Chondrocyte (in vitro differentiated cells): Measurements from ENCODE around the gene XRCC5. TPM values are rescaled to one million over a fixed set of nuclear protein-coding genes. Genes with fewer than 3 reads are reported as not detected.

Experiments
- DNase-seq: peaks from one replicate; pipeline ENCODE4 v3.0.0; 2021; ENCODE audit warnings: mixed read lengths, low spot score
- H3K27ac Mint-ChIP-seq: one replicate; pipeline ENCODE4 v1.8.0; 2021; ENCODE audit warnings: mild to moderate bottlenecking, moderate library complexity, mixed read lengths; ENCODE audit not compliant: unreplicated experiment
- H3K27me3 Mint-ChIP-seq: 2 replicates; pipeline ENCODE4 v1.8.0; 2021; ENCODE audit warnings: low read depth, mixed read lengths
- H3K36me3 Mint-ChIP-seq: 2 replicates; pipeline ENCODE4 v1.8.0; 2021; ENCODE audit warnings: low read depth, mixed read lengths
- H3K4me1 Mint-ChIP-seq: 2 replicates; pipeline ENCODE4 v1.8.0; 2021; ENCODE audit warnings: low read depth, mild to moderate bottlenecking, mixed read lengths
- H3K4me3 Mint-ChIP-seq: one replicate; pipeline ENCODE4 v1.8.0; 2021; ENCODE audit warnings: mild to moderate bottlenecking, moderate library complexity, mixed read lengths; ENCODE audit not compliant: unreplicated experiment
- H3K9me3 Mint-ChIP-seq: 2 replicates; pipeline ENCODE4 v1.8.0; 2021; ENCODE audit warnings: low read depth, mixed read lengths
- CTCF ChIP-seq: fragments of 200-600 bp; sonication (generic); IDR thresholded peaks from 2 replicates; pipeline ENCODE4 v1.5.0; 2021; ENCODE audit warnings: antibody characterized with exemption, mild to moderate bottlenecking, moderate library complexity
- total RNA-seq: library from RNA; stranded (reverse); gene quantifications from 3 replicates; pipeline ENCODE4 v1.2.1, GENCODE V29; 2021

Gene XRCC5
- total RNA-seq, 1 donor from 2014 or later, result 154 TPM

DNA sequence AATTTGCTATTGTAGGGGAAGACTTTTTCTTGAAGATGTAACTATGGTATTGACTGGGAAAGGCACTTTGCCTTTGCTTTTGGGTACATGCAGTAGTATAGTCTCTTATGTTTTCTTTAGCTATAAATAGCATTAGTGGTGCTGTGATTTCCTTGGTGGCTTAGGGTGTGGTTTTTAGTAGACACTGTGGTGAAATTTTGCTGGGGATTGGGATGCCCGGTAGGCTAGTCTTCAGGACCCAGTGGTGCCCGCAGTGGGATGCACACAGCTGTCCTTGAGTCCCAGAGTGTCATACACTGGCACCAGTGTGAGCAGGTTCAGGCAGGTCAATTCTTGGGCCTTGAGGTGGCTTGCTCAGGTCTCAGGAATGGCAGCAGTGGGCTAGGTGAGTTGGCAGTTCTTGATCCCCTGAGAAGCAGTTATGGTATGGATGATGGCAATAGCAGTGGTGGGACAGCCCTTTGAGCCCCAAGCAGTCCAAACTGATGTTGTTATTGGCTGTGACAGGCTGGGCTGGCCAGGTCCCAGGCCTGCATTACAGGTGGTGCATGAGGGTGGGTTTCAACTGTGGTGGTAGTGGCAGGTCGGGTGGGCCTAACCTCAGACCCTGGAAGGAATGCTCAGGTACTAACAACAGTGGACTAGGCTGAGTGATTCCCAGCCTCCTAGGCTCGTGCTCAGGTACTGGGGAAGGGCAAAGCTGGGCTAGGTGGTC, 124.3 kb downstream of the XRCC5 start:
- TF ChIP-seq CTCF, result no peak
- Mint-ChIP-seq H3K4me3 (no peak overlapping the region), H3K27me3 (no peaks in the 10 kb centered on the region), H3K27ac (no peak overlapping the region), H3K4me1 (no peaks in the 10 kb centered on the region), H3K36me3 (peaks cover 18% of the 10 kb centered on the region), H3K9me3 (peaks cover 27% of the 10 kb centered on the region)
- no peak for DNase-seq

DNA sequence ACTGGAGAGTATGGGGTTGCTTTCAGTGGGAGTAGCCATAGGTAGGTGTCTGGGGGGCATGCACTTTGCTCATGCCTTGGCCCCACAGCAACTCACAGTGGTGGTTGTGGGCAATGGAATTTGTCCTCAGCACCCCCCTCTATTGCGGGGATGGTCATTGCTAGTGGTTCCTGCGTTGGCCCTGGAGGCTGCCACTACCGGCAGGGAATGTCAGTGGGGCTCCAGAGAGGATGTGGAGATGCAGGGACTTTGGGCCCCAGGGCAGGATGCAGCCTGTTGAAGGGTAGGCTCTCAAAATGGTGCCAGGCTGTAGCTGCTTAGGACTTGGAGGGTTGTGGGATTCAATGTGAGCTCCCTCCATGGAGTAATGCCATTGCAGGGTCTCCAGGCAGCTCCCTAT, 125.0 kb downstream of the XRCC5 start:
- Mint-ChIP-seq H3K9me3 (peaks cover 25% of the 10 kb centered on the region), H3K27ac (no peak overlapping the region), H3K36me3 (peaks cover 16% of the 10 kb centered on the region), H3K4me3 (no peak overlapping the region), H3K27me3 (no peaks in the 10 kb centered on the region), H3K4me1 (no peaks in the 10 kb centered on the region)
- TF ChIP-seq CTCF, result no peak
- DNase-seq, result no peak

- no peak for TF ChIP-seq CTCF
- Mint-ChIP-seq H3K4me1 (no peaks in the 10 kb centered on the region), H3K36me3 (peaks cover 12% of the 10 kb centered on the region), H3K9me3 (peaks cover 20% of the 10 kb centered on the region), H3K27me3 (no peaks in the 10 kb centered on the region), H3K27ac (no peak overlapping the region), H3K4me3 (no peak overlapping the region)
- no peak for DNase-seq
Measured at GRCh38 chr2:216235462-216235861, 126.3 kb downstream of the XRCC5 start.

DNA sequence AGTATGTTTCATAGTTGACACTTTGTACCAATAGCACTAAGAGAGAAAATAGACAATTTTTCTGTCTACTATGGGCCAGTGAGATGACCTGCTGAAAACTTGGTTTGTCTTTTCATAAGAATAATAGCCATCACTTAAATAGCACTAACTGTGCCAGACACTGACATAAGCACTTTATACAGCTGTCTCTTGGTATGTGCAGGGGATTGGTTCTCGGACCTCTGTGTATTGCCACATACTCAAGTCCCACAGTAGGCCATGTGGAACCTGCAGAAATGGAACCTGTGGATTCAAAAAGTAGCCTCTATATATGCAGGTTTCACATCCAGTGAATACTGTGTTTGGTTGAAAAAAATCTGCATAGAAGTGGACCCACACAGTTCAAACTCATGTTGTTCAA, 126.7 kb downstream of the XRCC5 start:
- H3K36me3 Mint-ChIP-seq, result peaks cover 11% of the 10 kb centered on the region

DNA sequence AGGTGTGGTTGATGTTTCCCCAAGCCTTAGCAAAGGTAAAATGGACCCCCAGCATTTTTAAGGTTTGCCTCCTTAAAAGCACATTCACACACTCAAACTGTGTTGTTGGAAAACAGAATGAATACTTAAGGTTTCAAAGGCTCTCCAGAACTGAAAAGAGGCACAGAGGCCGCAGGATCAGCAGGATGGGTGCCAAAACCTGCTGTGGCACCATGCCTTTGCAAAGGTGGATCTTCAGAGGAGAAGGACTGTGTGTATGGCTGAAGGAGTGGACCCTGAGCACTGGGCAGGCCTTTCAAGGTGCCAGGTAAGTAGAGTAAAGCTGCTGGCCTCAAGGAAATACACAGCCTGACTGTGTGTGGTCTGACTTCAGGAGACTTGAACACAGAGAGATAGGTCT, 127.3 kb downstream of the XRCC5 start:
- Mint-ChIP-seq H3K36me3 (peaks cover 9% of the 10 kb centered on the region), H3K27me3 (no peaks in the 10 kb centered on the region), H3K4me1 (no peaks in the 10 kb centered on the region), H3K27ac (no peak overlapping the region), H3K4me3 (no peak overlapping the region), H3K9me3 (peaks cover 13% of the 10 kb centered on the region)
- TF ChIP-seq CTCF, result no peak
- no peak for DNase-seq

More for the DNA sequence above, 126.7 kb downstream of the XRCC5 start:
- H3K27ac Mint-ChIP-seq, result no peak overlapping the region
- no peak overlapping the region for H3K4me3 Mint-ChIP-seq
- no peaks in the 10 kb centered on the region for H3K27me3 Mint-ChIP-seq
- no peaks in the 10 kb centered on the region for H3K4me1 Mint-ChIP-seq
- H3K9me3 Mint-ChIP-seq, result peaks cover 16% of the 10 kb centered on the region
- no peak for TF ChIP-seq CTCF
- DNase-seq, result no peak
